GM18508 (cell line): Measurements from ENCODE around the gene GPR150.

Source experiments
- ATAC-seq: cut with Tn5 transposase; IDR thresholded peaks from one replicate; pipeline ENCODE4 v1.9.1; 2021; ENCODE audit warnings: moderate number of reproducible peaks; ENCODE audit not compliant: insufficient read depth, unreplicated experiment

GPR150 gene

GRCh38 chr5:95620030-95620869 lies at the start of gene GPR150:
GPR150 (plus strand) TSS chr5:95620087; CDS start chr5:95620276, 189 bp downstream.
- ATAC-seq = no peak

DNA sequence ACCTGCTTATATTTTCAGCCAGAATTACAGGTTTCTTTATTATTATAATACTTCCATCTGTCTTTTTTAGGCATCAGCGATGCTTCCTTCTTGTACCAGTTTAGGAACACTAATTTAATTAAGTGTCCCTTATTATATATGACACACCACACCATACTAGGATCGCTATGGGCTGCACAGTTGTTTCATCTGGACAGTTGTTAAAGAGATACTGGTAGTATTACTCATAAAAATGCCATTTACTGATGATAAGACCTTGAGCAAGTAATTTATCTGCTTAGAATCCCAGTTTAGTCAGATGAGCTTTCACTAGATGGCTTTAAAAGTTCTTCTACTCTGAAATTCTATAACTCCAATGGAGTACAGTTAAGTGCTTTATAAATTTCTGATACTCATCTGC lies 47.9 kb upstream of the GPR150 start:
- no peak for ATAC-seq

DNA sequence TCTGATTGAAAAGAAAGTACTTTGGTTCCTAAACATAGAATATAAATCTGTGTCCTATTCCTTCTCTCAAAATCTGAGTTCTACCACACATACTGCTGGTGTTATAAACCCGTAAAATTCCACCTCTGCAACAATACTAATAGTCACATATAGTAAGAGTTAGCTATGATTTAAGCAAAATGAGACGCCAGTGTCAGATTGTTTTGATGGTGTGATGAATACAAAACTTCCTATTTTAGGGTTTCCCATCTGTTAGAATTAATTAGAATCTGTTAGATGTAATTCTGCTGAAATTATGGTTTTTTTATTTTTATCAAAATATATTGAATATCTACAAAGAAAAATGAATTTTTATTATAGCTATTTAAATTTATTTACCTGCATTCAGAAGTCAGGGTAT lies 38.3 kb upstream of the GPR150 start:
- no peak for ATAC-seq

DNA sequence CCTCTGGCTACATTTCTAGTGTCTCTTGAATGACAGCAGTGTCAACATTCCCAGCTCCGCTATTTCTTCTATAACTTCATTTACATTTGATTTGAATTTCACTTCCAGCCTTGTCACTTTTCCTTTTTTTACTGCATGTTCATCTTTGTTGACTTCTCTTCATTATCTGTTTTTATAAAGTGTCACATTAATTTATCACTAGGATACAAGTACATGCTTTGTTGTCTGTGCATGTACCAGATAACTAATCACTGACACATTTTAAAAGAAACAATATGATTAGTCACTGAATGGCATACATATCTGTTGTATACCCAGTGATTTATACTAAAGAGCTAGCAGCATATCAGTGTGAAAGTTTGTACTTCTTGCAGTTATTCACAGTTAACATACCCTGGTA lies 35.9 kb upstream of the GPR150 start:
- no peak for ATAC-seq

- ATAC-seq = no peak
Measured at GRCh38 chr5:95590880-95591279, 29.0 kb upstream of the GPR150 start.

DNA sequence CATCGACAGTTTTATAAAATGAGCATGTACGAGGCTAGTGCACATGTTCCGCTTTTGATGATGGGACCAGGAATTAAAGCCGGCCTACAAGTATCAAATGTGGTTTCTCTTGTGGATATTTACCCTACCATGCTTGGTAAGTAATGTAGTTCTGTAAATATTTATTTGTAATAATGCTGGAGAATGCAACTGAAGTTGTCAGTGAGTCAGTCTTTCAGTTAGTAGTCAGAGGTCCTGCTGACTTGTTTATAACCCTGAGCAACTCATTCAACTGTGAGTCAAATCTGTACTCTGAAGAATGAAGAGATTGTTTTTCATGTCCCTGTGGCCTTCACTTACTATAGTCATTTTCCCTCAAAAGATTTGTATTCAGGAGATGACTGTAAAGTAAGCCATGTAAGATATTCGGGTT lies 28.4 kb upstream of the GPR150 start:
- ATAC-seq = peak; percentile 62

DNA sequence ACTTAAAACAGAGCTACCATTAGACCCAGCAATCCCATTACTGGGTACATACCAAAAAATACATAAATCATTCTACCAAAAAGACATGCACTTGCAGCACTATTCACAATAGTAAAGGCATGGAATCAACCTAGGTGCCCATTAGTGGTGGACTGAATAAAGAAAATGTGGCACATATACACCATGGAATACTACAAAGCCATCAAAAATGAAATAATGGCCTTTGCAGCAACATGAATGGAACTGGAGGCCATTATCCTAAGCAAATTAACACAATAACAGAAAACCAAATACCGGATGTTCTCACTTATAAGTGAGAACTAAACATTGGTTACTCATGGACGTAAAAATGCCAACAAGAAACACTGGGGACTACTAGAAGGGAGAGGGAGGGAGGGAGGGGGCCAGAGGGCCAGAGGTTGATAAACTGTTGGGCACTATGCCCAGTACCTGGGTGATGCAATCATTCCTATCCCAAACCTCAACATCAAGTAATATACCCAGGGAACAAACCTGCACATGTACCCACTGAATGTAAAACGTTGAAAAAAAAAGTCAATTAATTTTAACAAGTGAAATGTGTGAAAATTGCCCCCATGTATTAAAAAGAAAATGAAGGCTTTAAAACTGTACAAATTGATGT lies 24.5 kb upstream of the GPR150 start:
- ATAC-seq = no peak

DNA sequence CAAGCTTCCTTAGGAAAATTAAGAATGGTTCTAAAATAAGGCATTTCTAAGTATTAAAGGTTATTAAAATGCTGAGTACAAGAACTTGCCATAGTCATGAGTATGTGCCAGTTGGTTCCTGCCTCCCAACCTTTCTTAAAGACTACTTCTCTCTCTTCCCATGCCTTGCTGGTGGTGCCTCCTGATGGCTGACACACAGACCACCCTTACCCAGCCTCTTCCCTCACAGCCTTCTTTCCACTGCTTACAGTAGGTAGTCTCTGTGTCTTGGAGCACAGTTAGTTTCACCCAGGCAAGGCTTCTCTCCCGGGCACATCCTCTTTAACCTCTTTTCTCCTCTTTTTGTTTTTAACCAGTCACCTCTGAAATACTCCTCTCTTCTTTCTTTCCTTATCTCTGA lies 20.6 kb upstream of the GPR150 start:
- no peak for ATAC-seq

DNA sequence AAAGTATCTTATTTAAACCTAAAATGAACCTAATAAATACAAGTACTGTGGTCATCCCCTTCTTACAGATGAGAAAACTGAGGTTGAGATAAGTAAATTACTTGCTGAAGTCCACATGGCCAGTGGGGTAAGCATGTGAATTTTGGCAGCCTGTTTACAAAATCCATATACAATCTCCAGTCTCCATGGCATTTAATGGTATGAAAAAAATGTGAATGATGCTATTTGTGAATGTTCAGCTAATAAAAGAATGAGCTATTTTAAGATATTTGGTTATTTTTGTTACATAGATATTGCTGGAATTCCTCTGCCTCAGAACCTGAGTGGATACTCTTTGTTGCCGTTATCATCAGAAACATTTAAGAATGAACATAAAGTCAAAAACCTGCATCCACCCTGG lies 19.3 kb upstream of the GPR150 start:
- ATAC-seq = no peak

DNA sequence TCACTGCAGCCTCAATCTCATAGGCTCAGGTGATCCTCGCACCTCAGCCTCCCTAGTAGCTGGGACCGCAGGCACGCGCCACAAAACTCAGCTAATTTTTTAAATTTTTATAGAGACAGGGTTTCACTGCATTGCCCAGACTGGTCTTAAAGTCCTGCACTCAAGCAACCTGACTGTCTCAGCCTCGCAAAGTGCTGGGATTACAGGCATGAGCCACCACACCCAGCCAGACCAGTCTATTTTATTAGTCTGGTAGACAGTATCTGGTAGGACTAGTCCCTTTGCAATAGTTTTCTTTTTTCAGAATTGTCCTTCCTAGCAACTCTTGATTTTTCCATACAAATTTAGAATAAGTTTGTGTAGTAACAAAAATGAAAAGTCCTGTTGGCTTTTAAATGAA lies 14.1 kb upstream of the GPR150 start:
- ATAC-seq = no peak

DNA sequence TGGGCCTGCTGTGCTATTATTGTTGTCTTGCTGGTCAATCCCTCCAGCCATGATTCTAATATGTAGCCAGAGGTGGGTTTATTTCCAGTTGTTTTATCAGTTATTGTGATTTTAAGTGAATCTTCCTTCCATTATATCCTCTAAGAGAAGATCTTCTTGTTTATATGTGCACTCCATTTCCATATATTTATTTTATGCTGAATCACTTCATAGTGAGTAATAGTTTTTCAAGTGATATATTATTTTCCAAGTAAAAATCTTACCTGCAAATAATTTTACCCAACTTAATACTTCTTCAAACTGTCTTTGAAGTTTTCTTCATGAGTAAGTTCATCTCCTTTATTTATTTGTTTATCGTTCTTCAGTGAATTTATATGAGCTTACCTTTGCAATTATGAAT lies 13.5 kb upstream of the GPR150 start:
- ATAC-seq = no peak

GRCh38 chr5:95609711-95610110 lies 10.2 kb upstream of the GPR150 start:
- no peak for ATAC-seq

- no peak for ATAC-seq
Measured at GRCh38 chr5:95610546-95610945, 9.3 kb upstream of the GPR150 start.

DNA sequence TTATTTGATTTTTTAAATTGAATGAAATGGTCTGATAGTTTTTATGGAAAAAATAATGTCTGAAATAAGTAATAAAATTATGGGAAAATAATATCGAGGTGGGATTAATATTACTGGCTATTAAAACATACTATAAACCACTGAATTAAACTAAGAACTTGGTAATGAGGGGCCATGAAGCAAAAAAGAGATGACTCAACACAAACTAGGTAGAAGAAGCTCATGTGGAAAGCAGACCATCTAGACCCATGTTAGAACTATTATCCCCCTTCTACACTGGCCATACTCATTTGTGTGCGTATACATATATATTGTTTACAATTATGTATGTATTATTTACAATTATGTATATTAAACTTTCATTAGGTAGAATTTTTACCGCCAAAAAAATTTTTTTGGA lies 8.5 kb upstream of the GPR150 start:
- ATAC-seq = no peak

- no peak for ATAC-seq
Measured at GRCh38 chr5:95613514-95613913, 6.4 kb upstream of the GPR150 start.

DNA sequence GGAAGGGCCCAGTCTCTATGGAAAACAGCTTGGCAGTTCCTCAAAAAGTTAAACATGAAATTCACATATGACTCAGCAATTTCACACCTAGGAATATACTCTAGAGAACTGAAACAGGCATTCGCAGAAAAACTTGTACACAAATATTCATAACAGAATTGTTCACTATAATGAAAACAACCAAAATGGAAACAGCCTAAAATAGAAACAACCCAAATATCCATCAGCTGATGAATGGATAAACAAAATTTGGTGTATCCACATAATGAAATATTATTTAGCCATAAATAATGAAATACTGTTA lies 4.8 kb upstream of the GPR150 start:
- no peak for ATAC-seq

- ATAC-seq = no peak
Measured at GRCh38 chr5:95617057-95617456, 2.8 kb upstream of the GPR150 start.

- no peak for ATAC-seq
Measured at GRCh38 chr5:95619096-95619495, 791 bp upstream of the GPR150 start.

- ATAC-seq = no peak
Measured at GRCh38 chr5:95619514-95620029, 315 bp upstream of the GPR150 start.

DNA sequence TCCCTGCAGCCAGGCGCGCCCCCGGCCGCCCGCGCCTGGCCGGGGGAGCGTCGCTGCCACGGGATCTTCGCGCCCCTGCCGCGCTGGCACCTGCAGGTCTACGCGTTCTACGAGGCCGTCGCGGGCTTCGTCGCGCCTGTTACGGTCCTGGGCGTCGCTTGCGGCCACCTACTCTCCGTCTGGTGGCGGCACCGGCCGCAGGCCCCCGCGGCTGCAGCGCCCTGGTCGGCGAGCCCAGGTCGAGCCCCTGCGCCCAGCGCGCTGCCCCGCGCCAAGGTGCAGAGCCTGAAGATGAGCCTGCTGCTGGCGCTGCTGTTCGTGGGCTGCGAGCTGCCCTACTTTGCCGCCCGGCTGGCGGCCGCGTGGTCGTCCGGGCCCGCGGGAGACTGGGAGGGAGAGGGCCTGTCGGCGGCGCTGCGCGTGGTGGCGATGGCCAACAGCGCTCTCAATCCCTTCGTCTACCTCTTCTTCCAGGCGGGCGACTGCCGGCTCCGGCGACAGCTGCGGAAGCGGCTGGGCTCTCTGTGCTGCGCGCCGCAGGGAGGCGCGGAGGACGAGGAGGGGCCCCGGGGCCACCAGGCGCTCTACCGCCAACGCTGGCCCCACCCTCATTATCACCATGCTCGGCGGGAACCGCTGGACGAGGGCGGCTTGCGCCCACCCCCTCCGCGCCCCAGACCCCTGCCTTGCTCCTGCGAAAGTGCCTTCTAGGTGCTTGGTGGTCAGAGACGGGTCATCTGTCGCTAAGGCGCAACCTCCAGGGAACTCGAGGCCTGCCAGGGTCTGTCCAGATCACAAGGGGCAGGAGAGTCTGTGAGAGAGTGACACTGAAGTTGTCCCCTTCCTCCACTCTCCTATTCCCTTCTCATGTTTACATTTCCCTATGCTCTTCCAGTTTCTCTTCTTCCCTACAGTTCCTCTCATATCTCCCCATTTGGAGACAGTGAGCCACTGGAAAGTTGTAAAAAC lies 1.3 kb downstream of the GPR150 start:
- ATAC-seq = no peak
